GM10248 (cell line): ENCODE data around the gene PLCB1.

Experiments used
- CTCF ChIA-PET: fragments of 300-600 bp; sonication (Branson Sonifier 250); formaldehyde crosslinking; extraction: SDS; loops from one replicate; lab custom pipeline; 2021; ENCODE audit warnings: antibody characterized with exemption; lab: Yijun Ruan, JAX
- POLR2A ChIA-PET: fragments of 350-650 bp; sonication (Branson Sonifier 250); formaldehyde crosslinking; extraction: SDS; loops from one replicate; lab custom pipeline; 2020; ENCODE audit warnings: antibody characterized with exemption; lab: Yijun Ruan, JAX
- DNase-seq: peaks from one replicate; pipeline ENCODE4 v3.0.0; 2012; ENCODE audit errors: extremely low spot score
- TF ChIP-seq, protein P1 (sequence below): IDR thresholded peaks from 2 replicates; pipeline ENCODE4 v1.5.1; 2012; ENCODE audit warnings: mild to moderate bottlenecking, low read depth; ENCODE audit errors: extremely low read depth, missing control alignments, control extremely low read depth

The PLCB1 gene

DNA sequence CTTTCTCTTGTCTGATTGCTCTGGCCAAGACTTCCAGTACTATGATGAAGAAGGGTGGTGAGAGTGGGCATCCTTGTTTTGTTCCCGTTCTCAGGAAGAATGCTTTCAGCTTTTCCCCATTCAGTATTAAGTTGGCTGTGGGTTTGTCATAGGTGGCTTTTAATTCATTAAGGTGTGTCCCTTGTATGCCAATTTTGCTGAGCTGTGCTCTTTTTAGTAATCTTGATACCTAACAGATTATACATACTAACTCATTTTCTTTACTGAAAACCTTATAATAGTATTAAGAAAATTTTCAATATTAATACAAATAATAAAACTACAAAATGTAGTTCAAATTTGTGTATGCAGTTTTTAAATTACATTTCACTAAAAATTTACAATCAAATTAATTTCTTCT, 557.3 kb downstream of the PLCB1 start:
- ChIA-PET CTCF (interaction anchor here (1.2 to 2.0 kb wide), 2 partner anchors 11 to 32 kb away, joined by 3 to 6 read pairs; no protein-coding TSS in a partner anchor), POLR2A (no interaction called here)
- DNase-seq = no peak
- TF ChIP-seq, protein P1, sequence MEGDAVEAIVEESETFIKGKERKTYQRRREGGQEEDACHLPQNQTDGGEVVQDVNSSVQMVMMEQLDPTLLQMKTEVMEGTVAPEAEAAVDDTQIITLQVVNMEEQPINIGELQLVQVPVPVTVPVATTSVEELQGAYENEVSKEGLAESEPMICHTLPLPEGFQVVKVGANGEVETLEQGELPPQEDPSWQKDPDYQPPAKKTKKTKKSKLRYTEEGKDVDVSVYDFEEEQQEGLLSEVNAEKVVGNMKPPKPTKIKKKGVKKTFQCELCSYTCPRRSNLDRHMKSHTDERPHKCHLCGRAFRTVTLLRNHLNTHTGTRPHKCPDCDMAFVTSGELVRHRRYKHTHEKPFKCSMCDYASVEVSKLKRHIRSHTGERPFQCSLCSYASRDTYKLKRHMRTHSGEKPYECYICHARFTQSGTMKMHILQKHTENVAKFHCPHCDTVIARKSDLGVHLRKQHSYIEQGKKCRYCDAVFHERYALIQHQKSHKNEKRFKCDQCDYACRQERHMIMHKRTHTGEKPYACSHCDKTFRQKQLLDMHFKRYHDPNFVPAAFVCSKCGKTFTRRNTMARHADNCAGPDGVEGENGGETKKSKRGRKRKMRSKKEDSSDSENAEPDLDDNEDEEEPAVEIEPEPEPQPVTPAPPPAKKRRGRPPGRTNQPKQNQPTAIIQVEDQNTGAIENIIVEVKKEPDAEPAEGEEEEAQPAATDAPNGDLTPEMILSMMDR = no peak

DNA sequence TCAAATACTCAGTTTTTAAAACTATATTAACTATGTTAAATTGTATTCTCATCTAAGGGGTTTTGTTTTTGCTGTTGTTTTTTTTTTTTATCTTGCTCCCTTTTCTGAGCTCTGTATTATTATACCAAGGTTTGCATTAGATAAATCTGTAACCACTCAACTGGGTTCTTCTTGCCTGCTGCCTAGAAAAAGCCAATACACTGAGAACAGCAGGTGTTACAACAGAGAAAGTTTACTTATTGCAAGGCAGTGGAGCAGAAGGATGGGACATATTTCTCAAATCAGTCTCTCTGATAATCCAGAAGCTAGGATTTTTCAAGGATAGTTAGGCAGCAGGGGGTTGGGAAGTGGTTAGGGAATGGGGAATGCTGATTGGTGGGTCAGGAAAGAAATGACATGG, 558.0 kb downstream of the PLCB1 start:
- no peak for DNase-seq
- ChIA-PET POLR2A (no interaction called here), CTCF (interaction anchor here (2.0 kb wide), 1 partner anchor 32 kb away, joined by 6 read pairs; no protein-coding TSS in a partner anchor)
- TF ChIP-seq, protein P1 = no peak

DNA sequence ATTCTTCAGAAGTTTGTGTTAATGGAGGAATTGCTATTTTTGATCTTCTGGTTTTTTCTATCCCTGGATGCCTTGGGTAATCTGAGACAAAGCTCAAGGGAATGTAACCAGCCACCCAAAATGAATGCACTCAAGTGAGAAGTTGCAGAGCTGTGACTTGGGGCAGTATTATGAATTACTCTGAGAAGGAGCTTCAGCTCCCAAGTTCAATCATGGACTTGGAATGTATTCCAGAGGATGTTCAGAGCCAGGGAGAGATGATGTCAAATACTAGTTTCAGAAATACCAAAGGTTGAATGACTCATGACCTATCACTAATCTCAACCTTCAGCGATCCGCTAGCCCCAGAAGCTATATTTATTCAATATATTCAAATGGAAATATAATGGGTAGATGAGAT, 561.6 kb downstream of the PLCB1 start:
- TF ChIP-seq, protein P1 = no peak
- DNase-seq = no peak
- ChIA-PET POLR2A (no interaction called here), CTCF (interaction anchor here (1.2 kb wide), 1 partner anchor 11 kb away, joined by 3 read pairs; no protein-coding TSS in a partner anchor)

DNA sequence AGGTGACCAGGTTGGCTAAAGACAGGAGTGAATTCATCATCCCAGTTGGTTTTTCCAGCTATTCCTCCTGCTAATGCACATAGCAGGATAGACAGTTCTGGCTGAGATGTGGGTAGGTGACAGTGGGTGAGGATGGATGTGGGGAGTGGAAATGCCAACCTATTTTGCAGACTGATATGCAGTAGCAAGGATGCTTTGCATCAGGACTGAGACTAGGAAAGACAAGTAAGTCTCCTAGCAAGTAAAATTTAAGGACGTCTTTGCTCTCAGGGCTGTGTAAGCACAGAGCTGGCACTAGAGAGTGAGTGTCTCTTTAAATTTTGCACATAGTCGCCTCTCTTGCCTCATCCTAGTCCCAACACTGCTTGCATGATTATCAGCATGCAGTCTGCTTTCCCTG, 568.7 kb downstream of the PLCB1 start:
- ChIA-PET CTCF (interaction anchor here (1.3 kb wide), 1 partner anchor 21 kb away, joined by 3 read pairs; no protein-coding TSS in a partner anchor), POLR2A (no interaction called here)
- TF ChIP-seq, protein P1 = no peak
- no peak for DNase-seq

DNA sequence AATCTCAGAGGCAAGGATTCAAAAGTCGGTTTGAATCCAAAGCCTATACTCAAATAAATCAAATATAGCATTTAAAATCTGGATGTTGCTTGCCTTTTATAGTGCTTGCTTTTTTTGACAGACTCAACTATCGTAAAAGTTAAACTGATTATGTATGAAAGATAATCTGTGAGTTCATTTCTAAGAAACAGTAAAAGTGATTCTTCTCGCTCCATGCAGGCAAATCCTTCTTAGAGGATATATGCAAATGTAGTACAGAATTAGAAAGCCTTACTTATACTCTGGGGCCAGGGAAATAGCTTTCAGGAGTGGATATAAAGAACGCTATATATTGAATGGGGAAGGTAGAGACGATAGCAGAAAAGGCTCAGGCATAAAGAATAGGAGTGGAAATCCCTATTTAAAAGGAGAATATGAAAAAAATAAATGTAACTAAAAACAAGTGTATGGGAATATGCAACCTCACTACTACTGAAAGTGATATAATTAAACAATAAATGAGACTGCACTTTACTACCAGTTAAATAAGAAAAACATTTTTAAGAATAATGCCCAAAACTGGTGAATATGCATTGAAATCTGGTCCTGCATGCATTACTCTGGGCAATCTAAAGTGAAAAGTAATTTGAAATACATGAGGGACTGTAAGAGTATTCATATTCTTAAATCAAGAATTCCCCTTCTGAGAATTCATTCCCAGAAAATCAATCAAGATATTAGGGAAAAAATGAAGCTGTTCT, 575.1 kb downstream of the PLCB1 start:
- ChIA-PET CTCF (interaction anchor here (8.4 kb wide), 1 partner anchor 15 kb away, joined by 80 read pairs; no protein-coding TSS in a partner anchor), POLR2A (no interaction called here)
- DNase-seq = no peak
- TF ChIP-seq, protein P1 = no peak

DNA sequence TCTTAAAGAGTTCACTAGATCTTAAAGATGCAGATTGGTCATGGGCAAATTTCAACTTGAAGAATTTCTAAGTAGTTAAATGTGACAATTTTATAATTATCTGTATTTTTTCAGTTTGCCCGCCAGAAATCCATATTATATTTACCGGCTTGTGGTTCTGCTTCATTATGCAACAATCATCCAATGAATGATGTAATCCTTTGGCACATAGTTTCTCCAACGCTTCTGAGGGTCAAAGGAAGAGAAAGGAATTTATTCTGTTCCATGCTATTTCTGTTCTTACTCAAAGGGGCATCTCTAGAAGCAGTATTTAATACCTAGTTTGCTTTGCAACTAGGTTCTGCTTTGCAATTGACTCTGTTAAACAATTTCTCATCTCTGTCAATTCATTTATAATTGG, 577.6 kb downstream of the PLCB1 start:
- DNase-seq = no peak
- ChIA-PET CTCF (interaction anchor here (8.4 kb wide), 1 partner anchor 13 kb away, joined by 80 read pairs; no protein-coding TSS in a partner anchor), POLR2A (no interaction called here)
- TF ChIP-seq, protein P1 = no peak
